Measurements from ENCODE around the gene FXYD2.

FXYD2 gene

DNA sequence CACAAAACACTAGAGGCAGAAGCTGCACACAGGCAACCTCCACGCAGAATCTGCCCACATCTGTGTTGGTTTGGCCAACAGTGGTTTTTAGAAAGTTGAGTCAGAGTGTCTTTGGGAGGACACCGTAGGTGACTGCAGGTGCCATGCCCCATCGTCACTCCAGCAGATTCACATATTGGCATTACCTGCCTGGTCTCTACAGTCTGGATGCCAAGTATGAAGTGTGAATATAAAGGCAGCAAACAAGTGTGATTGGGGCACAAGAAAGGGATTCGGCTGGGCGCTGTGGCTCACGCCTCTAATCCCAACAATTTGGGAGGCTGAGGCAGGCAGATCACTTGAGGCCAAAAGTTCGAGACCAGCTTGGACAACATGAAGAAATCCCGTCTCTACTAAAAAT is 11.0 kb upstream of the FXYD2 start:
- no peak for DNase-seq (ENCODE audit: low read depth in 2 of 2)

DNA sequence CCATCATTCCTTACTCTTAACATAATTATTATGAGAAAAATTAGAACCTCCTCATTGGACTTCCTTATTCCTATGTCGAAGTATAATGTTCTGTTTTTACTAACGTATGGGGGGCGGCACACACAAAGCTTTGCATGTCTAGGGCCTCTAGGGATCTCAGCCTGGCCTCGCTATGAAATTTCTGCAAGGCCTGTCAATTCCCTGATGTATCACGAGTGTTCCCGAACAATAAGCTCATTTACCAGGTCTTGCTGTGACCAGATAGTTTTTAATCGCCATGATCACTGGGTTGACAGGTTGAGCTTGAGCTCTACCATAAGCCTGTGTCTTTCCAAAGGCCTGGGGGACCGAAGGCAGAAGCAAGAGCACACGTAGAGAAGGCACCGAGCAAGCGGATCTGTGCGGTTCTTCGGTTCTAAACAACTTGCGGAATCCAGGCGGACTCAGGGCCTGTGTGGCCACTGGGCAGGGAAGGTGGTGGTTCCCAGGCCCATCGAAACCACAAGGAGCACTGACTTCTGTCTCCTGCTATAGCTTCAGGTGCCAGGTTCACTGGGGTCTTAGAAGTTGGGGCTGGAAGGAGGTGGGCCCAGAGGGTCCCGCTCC is 10.4 kb upstream of the FXYD2 start:
- no peak for DNase-seq (ENCODE audit: low read depth in 2 of 2)

DNA sequence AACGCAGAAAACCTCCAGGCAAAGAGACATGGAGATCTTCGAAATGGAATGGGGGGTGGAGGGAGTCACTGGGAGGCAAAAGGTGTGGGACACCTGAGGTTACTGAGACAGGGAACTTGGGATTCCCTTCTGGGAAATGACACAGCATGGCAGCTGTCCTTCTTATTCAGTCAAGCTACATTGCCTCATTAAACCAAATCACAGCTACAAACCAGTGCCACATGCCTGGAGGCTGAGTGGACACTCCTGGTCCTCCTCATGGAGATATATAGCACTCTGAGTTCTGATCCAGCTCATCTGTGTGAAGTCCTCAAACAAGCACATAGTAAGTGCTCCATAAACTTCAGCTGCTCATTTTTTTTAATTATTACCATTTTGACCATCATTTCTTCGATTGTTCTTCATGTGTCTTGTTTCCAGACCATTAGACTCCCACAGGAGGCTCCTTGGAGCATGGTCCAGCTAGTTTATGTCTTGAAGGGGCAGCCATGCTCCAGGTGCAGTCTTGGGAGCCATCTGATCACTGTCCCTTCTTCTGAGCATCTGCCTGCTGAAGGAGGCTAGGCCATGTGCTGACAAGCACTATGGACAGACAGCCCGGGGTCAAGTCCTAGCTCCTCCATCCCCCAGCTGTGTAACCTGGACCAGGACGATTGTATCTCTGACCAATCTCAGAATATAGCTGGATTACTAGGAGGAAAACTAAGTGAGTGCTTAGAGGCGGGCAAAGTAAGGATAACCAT is 9.7 kb upstream of the FXYD2 start:
- no peak for DNase-seq (ENCODE audit: low read depth in 2 of 2)

DNA sequence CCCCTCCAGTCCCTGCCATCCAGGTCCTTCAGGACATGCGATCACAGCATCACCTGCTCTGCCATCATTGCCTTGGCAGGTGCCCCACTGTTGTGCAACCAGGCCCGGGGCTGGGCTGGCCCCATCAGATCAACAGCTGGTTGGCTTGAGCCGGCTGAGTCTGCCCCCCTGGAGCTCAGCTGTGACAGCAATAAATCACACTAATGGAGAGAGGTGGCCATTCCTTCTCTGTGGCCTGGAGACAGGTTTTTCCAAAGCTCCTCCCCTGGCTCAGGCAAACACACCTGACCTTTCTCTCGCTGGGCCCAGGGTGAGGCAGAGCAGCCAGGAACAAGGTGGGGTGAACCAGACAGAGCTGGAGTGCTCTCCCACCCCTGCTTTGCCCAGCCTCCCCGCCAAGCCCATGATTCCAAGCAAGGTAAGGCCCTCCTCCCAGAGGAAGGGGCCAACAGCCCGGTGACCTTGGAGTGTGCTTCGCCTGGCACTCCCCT is 8.9 kb upstream of the FXYD2 start:
- no peak for DNase-seq (ENCODE audit: low read depth in 2 of 2)

DNA sequence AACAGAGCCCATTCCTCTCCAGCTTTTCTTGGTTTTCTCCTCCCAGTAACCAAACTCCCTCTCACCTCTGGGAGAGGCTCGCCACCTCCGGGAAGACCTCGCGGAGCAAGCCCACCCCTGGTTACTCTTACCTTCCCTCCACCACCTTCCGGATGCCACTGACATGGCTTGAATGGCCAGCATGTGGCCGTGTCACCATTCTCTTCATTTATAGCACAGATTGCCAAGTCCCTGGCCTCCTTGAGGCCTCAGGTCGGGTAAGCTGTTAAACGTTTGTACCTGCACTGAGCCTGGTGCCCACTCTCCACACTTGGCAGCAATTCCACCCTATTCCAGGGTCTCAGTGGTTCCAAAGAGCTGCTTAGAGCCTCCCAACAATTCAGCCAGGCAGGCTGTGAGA is 8.0 kb upstream of the FXYD2 start:
- DNase-seq (ENCODE audit: low read depth in 2 of 2), result no peak

DNA sequence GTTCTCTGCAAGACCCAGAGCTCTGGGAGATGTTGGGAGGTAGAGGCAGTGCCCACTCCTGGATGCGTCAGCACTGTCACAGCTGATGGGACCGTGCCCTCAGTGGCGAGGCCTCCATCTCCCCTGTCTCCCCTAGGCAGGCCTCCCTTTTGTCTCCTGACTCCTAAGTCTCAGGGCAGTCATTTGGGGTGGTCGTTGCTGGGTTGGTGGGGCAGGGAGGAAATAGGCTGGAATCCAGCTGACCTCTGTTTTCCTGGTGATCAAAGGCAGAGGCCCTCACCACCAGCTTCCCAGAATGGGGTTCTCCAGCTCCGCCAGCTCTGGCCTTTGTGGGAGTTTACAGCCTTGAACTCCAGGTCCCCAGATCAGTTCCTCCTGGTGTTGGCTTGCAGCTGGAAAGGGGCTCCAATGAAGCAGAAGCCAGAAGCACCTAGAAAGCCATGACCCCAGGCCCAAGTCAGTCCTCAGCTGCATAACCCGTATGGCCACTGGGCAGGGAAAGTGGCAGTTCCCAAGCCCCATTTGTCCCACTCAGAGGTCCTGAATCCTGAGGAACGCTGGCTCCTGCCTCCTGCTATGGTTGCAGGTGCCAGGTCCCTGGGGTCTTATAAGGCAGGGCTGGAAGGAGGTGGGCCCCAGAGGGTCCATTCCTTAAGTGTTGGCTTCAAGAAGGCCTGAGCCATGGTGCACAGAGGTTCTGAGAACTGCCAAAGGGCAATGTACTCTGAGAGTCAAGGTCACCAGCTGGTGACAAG is 7.3 kb upstream of the FXYD2 start:
- DNase-seq (ENCODE audit: low read depth in 2 of 2), result no peak

DNA sequence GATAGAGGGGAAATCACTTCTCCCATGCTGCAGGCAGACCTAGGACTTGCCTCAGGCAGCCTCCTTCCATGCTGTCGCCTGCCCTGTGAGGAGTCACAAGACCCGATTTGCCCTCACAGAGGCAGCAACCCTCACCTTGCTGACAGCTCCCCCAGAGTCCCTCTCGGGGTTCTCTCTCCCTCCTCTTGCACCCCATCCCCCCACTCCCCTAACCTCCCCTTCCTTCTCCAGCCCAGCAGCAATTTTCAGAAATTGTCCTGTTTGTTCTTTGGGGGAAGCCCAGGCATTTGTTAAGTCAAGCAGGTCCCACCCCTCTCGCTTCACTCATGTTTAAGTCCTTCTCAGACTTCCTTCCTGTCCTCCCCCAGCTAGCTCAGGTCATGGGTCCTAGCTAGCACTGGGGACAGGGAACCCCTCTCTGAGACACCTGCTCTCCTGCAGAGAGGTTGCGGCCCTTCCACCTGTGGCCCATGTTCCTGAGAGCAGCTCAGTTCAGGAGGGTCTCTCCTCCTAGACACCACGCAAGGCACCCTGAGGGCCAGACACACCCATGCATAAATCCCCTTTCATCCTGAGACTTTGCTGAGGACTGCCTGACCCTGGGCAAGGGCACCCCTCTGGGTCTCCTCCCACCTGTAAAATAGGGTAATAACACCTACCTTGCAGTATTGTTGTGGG is 6.3 kb upstream of the FXYD2 start:
- no peak for DNase-seq (ENCODE audit: low read depth in 2 of 2)

DNA sequence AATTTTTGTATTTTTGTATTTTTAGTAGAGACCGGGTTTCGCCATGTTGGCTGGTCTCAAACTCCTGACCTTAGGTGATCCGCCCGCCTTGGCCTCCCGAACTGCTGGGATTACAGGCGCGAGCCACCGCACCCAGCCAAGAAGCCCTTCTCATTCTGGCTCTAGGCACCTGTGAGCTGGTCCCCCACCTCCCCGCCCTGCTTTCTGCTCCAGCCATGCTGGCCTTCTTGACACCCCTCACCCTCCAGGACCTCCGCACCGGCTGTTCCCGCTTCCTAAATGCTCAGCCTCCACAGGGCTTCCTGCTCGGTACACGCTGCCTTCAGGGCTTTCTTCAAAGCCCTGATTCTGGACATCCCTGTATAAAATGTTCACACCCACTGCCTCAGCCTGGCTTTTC is 5.5 kb upstream of the FXYD2 start:
- no peak for DNase-seq (ENCODE audit: low read depth in 2 of 2)

DNA sequence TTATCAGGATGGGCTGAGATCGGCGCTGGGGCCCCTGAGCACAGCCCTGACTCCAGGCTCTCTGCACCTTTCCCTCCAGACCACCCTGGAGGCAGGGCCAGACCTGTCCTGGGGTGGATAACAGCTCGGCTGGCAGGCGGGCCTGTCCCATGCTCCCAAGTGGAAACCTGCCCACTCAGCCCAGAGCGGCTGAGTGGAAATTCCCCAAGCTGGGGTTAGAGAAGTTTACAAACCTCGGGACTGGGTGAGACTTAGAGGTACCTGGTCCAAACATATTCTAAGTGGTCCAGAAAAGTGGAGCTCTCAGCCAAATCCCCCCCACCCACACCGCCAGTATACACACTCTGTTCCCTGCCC is 4.8 kb upstream of the FXYD2 start:
- DNase-seq (ENCODE audit: low read depth in 2 of 2), result no peak

DNA sequence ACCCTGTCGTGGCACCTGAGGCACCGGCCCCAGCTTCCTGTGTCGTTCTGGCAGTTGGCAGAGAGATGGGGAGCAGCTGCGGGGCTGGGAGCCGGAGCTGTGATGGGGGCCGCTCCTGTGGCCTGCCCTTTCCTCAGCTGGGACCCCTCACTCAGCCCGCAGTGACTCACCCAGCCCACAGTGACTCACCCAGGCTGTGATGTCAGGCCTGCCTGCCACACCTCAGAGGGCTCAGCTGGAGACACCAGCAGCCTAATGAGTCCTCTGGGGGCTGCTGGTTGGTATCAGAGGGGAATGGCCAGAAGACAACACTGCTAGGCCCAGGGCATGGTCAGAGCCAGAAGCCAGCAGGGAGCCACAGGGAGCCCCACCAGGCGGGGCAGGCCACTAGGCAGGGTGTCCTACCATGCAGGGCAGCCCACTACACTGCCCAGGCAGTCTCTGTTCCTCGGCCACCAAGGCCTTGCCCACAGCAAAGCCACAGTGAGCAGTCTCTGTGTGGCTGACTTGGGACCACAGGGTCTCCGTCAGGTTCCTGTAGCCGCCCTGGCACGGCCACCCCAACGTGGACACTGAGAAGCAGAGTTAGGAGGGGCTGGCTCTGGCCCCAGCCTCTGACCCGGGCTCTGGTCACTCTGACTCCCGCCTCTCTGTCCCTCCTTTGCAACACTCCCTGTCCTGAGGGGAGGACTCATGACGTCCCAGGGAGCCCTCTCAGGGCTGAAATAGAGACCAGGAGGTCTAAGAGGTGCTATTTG is 4.2 kb upstream of the FXYD2 start:
- DNase-seq (ENCODE audit: low read depth in 2 of 2), result peak; percentile 93

DNA sequence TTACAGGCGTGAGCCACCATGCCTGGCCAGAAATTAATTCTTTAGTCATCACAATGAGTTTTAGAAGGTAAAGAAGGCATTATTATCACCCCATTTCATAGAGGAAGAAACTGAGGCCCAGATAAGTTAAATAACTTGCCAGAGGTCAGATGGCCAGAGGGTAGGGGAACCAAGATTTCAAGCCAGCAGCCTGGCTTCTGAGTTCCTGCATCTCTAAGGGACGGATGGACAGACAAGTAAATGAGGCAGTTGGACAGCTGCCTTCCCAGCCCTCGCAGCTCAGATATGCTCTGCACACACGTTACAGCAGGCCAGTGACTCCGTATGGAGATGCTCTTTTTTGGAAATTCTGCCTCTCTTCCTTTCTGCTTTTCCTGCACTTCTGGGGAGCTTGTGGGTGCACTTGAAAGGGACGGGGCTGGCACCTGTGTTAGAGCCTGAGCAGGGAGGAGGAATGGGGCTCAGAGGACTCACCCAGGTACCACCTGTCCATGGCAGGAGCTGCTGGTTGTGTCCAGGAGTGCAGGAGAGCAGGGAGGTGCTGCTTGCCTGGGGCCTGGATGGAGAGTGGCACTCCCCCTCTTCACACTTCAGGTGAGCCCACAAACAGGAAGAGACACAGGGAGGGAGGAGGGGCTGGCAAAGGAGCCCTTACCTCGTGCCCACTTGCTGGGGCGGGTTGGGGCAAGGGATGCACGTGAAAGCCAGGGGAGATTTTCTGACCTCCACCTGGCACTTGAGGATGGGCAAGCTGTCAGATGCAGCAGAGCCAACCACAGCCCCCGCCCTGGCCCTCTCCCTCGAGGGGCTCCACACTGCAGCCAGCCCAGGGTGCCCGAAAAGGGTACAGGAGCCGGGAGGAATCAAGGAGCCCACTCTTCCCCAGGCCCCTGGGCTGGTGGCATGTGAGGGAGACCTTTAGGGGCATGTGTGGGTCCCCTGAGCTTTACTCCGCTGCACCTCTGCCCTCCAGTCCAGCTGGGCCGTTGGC is 3.3 kb upstream of the FXYD2 start:
- DNase-seq (ENCODE audit: low read depth in 2 of 2), result no peak

DNA sequence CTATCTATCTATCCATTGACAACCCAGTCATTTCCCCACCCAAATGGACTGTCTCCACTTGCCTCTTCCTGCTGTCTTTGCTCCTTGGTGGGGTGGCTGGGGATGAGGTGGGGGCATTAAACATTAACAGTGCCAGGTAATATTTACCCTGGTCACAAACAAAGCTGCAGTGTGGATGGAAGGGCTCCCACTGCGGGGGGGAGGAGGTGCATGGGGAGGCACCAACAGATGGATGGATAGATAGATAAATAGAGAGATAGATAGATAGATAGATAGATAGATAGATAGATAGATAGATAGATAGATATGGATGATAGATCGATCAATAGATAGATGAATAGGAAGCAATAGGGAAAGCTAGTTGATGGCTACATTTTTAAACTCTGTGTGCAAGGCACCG is 2.3 kb upstream of the FXYD2 start:
- DNase-seq (ENCODE audit: low read depth in 2 of 2), result no peak

DNA sequence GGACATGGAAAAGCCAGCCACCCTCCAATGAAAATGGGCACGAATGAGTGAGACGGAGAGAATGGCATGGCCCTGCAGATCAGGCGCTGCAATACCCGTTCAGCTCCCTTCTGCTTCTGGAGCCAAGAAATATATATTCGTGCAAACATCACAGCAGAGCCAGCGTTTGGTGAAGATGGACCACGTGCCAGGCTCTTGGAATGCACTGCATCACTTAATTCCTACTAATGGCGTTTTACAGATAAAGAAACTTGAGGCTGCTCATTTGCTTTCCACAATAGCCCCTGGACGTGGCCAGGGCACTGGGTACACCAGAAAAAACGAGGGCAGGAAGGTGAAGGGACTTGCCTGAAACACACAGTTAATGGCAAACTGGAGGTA is 1.6 kb upstream of the FXYD2 start:
- no peak for DNase-seq (ENCODE audit: low read depth in 2 of 2)

DNA sequence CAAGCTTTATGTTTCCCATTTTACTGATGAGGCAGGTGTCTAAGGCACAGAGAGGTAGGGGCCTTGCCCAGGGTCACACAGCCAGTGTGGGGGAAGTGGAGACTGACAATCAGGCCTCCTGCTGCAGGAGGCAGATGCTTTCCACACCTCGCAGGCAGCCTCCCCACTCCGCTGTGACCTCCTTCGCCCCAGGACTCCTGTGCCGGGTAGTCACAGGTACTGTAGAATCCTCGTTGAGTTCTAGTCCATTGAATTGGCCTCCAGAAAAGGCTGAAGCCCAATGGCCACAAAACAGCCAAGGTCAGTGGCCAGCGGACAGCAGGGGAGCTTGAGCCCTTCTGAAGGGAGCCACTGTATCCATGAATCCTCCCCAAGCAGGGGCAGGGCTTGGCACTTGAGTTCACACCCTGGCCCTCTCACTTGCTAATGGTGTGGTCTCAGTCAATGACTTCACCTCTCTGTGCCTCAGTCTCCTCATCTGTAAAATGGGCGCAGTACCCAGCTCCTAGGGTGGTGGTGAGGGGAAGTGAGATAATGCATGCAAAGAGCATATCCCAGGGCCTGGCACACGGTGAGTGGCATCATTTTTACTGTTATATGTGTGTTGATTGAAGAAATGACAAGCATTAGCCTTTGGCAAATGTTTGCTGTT is 1.1 kb upstream of the FXYD2 start:
- DNase-seq (ENCODE audit: low read depth in 2 of 2), result no peak

DNA sequence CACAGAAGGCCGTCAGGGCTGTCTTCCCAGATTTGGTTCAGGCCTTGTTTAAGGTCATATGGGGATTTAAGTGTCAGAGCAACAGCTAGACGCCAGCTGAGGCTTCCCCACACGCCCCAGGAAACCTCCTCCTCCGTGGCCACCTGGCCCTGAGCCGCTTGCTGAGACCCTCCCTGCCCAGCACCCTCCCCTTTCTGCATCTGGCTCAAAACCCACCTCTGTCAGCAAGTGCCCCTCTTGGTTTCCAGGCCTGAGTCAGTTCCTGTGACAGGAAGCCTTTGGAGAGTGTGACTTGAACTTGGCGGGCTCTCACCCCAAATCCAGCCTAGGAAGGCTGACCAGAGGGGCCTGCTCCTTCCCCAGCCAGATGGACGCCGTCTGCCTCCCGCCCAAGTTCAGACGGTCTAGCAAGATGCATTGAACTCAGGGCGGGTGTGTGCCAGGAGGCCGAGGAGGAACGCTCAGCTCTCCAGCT is 561 bp downstream of the FXYD2 start:
- DNase-seq (ENCODE audit: low read depth in 2 of 2), result no peak

DNA sequence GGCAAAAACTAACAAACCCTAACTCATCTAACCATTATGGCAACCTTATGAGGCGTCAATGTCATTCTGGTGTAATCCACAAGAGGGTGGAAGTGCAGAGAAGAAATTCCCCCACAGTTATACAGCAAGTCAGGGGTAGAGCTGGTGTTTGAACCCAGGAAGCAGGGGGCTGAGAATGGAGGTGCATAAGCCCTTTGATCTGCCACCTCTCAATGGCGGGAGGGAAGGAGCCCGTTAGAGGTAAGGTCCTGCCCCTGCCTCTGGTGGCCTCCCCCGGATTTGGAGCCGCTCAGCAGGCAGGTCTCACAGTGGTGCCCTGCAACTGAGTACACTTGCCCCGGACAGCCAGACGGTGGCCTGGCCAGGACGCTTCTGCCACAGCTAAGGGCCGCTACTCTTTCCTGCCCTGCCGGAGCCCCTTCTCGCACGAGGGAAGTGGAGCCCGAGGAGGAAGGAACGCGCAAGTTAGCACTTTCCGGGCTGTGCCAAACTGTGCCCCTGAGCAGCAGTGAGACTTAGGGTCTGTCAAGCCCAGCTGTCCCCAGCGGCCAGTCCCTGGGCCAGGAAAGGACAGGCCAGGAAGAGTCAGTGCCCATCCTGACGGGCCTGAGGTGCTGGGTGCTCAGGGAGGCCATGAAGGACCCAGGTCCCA is 1.1 kb downstream of the FXYD2 start:
- no peak for DNase-seq (ENCODE audit: low read depth in 2 of 2)

DNA sequence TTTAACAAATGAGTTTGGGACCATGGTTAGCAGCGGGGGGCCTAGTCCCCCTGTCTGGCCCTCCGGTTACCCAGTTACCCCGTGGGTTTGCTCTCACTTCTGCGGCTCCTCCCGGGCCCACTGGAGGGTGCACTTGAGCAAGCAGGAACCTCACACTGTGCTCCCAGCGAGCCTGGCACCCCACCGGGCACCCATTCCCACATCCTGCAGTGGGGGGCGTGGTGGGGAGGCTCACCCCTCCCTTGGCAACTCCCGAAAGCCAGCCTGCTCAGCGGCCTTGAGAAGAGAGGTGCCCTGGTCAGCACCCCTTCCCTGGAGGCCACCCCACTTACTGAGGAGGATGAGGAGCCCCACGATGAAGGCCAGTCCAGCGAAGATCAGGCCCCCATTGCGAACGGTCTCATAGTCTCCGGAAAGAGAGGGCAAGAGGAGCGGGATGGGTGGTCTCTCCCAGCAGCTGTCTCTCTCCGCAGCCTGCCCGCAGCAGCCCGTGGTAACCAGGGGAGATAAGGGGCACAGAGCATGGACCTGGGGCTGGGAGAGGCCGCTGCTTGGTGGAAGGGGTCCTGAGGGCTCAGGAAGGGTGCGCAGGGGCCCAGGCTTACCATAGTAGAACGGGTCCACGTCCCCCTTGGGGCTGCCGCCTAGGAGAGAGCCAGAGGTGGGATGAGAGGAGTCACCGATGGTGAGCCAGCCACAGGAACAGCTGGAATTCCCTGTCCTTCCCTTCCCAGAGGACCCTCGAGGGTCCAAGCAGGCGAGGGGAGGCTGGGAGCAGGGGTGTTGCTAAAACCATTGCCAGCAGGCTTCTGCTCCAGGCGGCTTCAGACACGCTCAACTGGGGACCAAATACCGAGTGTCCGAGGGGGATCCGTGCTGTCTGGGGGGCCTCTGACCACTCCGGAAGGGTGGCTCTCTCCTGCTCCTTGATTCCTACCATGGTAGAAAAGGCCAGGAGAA is 2.2 kb downstream of the FXYD2 start:
- no peak for DNase-seq (ENCODE audit: low read depth in 2 of 2)

DNA sequence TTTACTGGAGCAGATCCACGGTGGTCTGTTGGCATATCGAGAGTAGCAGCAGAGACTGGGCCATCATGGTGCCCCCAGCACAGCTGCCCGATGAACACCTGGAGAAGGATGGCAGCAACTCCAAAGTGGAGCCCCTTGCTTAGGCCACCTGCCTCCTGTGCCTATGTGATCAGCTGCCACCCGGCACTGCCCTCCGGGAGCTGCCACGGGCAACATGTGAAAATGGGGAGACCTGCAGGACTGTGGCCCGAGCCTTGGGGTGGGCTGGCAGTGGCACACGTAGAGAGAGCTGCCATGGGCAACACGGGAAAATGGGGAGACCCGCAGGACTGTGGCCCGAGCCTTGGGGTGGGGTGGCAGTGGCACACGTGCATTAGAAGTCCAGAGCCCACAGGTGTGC is 3.1 kb downstream of the FXYD2 start:
- no peak for DNase-seq (ENCODE audit: low read depth in 2 of 2)

Measured in stimulated activated CD8-positive, alpha-beta memory T cell treated with anti-CD3 and anti-CD28 coated beads, Interleukin-7, amount 100 ng/mL, for 4 hours (primary cell).